Measurements from ENCODE around the gene SLC9A6.

Gene SLC9A6

DNA sequence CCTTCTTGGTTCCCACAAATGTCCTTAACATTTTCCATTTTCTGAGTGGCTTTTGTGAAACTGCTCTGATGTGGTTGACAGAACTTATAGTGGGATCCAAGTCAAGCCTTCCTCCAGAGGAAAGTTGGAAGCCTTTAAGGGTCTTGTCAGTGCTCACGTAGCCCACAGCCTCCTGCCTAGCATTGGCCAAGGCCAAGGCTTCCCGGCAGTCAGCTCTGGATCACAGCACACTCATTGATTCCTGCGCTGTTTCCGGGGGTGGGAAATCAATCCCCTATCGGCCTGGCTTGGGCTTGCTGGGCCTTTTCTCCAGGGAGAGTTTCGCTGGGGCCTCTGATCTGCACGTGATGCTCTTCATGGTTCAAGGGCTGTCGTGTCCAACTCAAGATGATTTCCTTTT is 76.1 kb downstream of the SLC9A6 start:
- TF ChIP-seq, protein P1, sequence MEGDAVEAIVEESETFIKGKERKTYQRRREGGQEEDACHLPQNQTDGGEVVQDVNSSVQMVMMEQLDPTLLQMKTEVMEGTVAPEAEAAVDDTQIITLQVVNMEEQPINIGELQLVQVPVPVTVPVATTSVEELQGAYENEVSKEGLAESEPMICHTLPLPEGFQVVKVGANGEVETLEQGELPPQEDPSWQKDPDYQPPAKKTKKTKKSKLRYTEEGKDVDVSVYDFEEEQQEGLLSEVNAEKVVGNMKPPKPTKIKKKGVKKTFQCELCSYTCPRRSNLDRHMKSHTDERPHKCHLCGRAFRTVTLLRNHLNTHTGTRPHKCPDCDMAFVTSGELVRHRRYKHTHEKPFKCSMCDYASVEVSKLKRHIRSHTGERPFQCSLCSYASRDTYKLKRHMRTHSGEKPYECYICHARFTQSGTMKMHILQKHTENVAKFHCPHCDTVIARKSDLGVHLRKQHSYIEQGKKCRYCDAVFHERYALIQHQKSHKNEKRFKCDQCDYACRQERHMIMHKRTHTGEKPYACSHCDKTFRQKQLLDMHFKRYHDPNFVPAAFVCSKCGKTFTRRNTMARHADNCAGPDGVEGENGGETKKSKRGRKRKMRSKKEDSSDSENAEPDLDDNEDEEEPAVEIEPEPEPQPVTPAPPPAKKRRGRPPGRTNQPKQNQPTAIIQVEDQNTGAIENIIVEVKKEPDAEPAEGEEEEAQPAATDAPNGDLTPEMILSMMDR (IDR thresholded peaks at IDR 0.05; ENCODE audit: extremely low read depth, missing control alignments): no peak
- no peak for DNase-seq (ENCODE audit: low spot score)

GRCh38 chrX:136061696-136062095 is 76.5 kb downstream of the SLC9A6 start:
- TF ChIP-seq, protein P1 (IDR thresholded peaks at IDR 0.05; ENCODE audit: extremely low read depth, missing control alignments): no peak
- no peak for DNase-seq (ENCODE audit: low spot score)

- TF ChIP-seq, protein P1 (IDR thresholded peaks at IDR 0.05; ENCODE audit: extremely low read depth, missing control alignments): no peak
- DNase-seq (ENCODE audit: low spot score): no peak
Measured at GRCh38 chrX:136063340-136064079, 78.3 kb downstream of the SLC9A6 start.

DNA sequence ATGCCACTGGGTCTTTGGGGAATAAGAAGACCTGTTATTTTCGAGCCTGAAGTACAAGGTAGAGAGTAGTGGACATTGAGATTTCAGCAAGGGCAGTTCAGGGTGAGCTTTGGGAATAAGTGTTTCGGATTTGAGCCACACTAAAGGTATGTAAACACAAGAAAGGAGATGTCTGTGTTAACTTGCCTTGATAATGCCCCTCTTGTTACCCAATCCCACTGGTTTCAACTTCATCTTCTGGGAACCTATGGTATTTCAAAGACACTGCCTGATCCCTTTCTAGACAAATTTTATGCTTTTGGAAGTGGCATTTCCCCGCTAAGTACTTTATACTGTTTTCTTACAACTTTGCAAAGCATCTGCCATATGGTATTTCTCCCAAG is 79.4 kb downstream of the SLC9A6 start:
- TF ChIP-seq, protein P1 (IDR thresholded peaks at IDR 0.05; ENCODE audit: extremely low read depth, missing control alignments): no peak
- DNase-seq (ENCODE audit: low spot score): no peak

DNA sequence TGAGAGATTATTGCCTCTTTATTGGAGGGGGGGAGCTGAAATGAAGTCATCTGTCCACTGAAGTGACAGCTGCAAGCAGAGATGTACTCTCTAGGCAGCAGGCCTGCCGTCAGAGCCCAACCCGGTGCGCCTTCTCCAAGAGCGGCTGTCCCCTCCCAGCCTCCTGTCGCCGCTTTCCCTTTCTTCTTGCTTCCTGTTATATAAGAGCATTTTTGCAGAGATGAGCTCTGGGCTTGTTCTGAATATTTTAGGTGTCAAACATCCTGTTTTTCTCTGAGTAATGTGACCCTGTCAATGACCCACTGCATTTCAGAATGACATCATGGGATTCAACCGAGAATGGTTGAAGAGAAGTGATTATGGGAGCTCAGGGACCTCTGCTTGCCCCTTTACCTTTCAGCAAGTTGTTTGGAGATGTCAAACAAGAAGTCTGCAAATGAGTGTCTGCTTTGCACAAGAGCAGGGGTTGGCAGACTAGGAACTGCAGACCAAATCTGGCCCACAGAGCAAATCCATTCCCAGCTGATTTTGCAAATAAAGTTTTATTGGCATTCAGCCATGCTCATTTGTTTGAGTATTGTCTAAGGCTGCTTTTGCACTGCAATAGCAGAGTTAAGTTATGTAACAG is 79.9 kb downstream of the SLC9A6 start:
- TF ChIP-seq, protein P1 (IDR thresholded peaks at IDR 0.05; ENCODE audit: extremely low read depth, missing control alignments): no peak
- no peak for DNase-seq (ENCODE audit: low spot score)

GRCh38 chrX:136067097-136067496 is 81.9 kb downstream of the SLC9A6 start:
- no peak for DNase-seq (ENCODE audit: low spot score)
- TF ChIP-seq, protein P1 (IDR thresholded peaks at IDR 0.05; ENCODE audit: extremely low read depth, missing control alignments): no peak

GRCh38 chrX:136067966-136068365 is 82.7 kb downstream of the SLC9A6 start:
- TF ChIP-seq, protein P1 (IDR thresholded peaks at IDR 0.05; ENCODE audit: extremely low read depth, missing control alignments): no peak
- DNase-seq (ENCODE audit: low spot score): no peak

Measured in GM20000 (cell line).